NCI-H2081 (cell line): ENCODE measurements around the gene OVAAL.
A peak's percentile ranks its signal among the peaks of the same experiment; 100 is the strongest.

Experiments used
- DNase-seq, 2 experiments: peaks; one replicate each; lab custom pipeline; 2025; lab: John Stamatoyannopoulos, UW

Gene OVAAL

DNA sequence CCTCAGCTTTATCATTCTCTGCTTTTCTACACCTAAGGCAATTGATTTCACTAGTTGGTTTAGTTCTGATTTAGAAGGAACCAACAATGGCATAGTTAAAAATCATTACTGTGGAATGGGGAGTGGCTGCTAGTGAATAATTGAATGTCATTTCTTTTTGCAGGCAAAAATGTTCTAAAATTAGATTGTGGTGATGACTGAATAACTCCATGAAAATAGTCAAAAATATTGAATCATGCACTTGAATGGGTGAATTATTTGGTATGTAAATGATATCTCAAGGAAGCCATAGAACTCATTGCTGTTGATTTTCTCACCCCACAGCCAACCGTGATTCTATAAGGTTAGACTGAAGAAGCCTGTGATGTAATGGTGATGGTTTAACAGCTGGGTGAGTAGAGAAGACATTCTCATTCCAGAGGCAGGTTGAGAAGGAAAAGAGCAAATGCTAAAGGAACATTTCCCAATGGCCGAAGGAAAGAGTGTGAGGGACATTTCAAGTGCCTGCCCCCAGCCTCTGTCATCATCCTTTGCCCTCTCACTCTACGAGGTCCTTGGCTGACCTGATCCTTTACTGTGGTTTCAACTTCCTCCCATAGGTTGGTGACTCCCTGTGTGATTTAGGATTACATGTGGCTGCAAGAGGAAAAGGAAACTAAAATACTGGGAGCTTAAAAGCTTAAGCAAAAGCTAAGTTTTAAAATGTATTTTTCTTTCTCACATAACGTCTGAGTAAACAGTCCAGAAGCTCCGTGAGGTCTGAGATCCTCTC is 12.5 kb downstream of the OVAAL start:
- no peak for DNase-seq

DNA sequence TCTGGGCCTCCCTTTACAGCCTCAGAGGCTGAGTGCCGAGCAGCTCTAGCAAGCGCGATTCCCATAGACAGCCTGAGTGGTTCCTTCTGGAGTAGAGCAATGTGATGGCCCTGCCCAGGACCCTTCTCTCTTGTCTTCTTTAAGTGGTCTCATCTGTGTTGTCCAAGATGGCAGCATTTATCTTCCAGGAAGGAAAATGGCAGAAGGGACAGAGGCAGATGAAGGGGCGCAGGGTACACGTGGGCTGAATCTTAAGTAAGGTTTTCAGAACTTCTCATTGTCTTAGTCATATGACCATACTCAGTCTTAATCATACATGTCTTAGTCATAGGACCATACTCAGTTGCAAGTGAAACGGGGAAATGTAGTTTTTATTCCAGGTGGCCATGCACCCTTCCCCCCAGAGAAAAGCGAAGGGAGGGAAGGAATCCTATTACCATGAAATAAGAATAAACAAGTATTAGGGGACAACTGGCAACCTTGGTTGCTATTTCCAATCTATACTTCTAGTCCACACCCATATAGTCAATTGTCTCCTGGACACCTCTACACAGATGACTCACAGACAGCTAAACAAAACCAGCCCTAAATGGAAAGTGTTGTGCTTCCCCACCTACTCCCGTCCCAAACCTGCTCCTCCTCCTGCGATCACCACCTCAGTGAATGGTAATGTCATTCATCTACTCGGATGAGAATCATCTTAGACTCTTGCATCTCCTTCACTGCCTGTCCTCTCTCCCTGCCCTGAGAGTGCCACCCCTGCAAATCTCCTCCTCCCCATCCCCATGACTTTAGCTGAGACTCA is 13.3 kb downstream of the OVAAL start:
- DNase-seq: no peak

DNA sequence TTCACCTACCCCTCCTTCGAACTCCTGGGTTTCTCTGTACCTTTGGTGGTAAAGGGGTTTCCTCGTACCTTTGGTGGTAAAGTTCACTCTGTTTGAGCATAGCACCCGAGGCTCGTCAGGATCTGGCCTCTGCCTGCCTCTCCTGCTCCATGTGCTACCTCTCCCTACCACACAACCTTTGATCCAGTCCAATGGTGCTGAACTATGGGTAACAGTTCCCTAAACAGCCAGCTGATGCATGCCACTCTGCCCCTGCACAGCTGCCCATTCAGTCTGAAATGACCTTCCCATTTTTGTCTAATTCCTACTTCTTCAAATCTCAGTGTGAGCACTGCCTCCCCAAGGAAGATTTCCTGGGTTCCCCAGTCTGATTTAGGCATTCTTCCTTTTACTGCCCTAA is 14.0 kb downstream of the OVAAL start:
- DNase-seq: no peak

DNA sequence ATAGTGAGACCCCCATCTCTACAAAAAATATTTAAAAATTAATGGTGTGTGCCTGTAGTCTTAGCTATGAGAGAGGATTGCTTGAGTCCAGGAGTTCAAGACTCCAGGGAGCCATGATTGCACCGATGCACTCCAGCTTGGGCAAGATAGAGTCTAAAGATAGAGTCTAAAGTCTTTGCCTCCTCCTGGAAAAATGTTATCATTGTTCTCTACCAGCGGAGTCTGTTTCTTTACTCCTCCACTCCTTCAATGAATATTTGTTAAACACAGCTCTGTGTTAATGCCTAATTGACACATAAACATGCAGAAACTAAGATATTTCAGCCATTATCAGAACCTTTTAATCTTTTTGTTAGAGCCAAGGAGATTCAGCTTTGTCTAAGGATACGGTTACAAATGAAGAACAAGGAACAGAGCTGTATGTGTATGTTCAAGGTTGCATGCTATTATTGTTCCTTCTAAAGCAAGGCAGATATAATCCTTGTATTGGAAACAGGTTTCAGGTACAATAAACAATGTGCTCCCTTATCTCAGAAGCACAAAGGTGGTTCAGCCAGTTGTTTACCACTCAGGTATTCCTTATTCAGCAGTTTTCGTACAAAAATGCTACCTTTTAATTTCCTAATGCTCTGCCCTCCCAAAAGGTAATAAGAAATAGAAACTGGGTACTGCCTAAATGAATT is 15.4 kb downstream of the OVAAL start:
- DNase-seq: no peak

- no peak for DNase-seq
Measured at GRCh38 chr1:180577361-180577760, 18.6 kb downstream of the OVAAL start.

GRCh38 chr1:180579961-180580611 is 21.3 kb downstream of the OVAAL start:
- DNase-seq: peak in 1 of 2 experiments; percentile 19

DNA sequence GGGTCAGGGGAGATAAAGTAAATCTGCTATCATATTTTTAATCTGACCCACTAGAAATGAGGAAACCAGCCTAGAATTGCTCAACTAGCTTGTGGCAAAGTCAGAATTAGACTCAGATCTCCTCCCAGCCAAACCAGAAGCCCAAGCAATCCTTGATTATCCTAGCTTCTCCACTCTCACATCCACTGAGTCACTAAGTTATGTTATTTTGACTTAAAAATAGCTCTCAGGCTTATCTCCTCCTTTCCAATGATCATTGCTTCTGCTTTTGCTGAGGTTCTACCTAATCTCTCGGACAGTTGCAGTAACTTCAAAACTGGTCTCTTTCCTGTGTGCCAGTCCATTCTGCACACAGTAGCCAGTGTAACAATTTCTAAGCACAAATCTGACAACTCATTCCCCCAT is 22.9 kb downstream of the OVAAL start:
- DNase-seq: no peak

DNA sequence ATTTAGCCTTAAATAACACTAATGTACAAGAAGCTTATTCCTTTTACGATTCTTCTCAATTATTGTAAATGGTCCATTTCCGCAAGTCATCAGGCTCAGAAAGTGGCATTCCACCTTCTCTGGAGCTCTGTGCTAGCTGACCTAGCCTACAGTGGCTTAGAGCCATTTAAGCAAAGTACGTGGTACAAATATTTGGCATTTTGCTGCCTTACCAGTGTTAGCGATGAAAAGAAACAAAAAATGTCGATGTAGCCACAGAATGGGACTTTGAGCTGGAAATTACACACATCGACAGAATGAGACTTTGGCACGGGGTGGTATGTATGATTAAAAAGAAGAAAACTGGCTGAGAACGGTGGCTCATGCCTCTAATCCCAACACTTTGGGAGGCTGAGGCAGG is 26.1 kb downstream of the OVAAL start:
- no peak for DNase-seq

- DNase-seq: no peak
Measured at GRCh38 chr1:180585994-180586359, 27.2 kb downstream of the OVAAL start.

DNA sequence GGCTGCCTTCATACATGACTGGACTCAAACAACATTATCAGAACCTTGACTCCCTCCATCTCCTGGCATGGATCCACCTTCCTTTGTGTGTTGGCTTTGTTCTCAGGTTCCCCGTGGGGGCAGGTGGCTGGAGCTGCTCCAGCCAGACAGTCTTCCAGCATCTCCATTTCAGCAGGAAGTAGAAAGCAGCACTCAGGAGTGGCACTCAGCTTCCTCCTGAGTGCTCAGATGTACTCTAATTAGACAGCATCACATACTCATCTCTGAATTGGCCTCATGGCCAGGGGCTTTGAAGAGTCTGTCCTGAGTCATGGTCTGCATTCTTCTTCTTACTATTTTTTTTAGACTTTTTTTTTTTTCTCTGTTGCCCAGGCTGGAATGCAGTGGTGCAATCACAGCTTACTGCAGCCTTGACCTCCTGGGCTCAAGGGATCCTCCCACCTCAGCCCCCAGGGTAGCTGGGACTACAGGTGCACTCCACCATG is 27.9 kb downstream of the OVAAL start:
- peak; percentile 64 to 92 for DNase-seq

DNA sequence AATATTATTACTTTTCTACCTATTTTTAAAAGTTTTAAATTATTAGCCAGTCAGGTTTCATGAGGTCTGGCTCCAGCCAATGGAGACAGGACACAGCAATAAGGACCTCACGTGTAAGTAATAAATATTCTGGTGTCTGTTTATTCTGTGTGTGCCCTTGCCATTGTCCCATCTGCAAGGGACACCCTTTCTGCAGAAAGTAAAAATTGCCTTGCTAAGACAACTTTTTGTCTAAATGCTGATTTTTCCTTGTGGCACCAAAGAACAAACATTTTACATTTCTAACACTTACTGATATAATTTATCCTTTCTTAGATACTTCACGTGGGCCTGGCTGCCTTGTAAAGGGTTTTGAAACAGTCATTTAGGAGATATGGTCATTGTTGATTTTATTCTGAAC is 29.4 kb downstream of the OVAAL start:
- no peak for DNase-seq

- DNase-seq: no peak
Measured at GRCh38 chr1:180590889-180591288, 32.1 kb downstream of the OVAAL start.

- DNase-seq: no peak
Measured at GRCh38 chr1:180593382-180593781, 34.6 kb downstream of the OVAAL start.

DNA sequence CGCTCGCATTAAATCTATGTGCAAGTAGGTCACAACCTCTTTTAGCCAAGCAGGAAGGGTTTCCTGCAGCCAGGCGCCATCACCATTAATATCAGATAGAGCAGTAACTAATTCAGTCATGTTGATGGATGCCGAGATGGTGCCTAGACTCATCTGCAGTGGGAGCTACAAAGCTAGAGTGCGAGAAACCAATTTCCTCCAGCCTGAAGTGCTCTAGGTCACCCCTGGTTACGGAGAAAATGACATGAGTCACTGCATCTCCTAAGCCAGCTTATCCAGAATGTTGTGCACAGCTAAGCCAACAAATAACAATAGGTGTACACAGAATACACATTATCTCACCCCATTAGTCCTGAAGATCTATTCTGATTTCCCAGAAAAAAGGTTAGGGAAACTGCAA is 36.0 kb downstream of the OVAAL start:
- DNase-seq: peak in 1 of 2 experiments; percentile 16

DNA sequence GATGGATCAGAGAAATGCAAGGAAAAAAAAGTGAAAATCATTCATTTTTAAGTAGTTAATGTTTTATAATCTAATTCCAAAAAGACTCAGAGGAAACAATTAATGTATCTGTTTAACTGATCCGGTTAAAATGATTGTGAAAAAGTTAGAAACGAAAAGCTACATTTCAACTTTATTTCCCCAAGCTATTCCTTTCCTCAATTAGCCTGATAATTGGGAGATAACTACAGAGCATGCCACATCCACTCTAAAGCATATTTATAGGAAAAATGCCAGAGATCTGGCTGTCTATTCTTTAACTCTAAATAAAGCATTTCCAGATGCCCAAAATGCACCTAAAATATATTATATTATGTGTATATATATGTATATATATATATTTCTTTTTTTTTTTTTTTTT is 37.2 kb downstream of the OVAAL start:
- DNase-seq: no peak

DNA sequence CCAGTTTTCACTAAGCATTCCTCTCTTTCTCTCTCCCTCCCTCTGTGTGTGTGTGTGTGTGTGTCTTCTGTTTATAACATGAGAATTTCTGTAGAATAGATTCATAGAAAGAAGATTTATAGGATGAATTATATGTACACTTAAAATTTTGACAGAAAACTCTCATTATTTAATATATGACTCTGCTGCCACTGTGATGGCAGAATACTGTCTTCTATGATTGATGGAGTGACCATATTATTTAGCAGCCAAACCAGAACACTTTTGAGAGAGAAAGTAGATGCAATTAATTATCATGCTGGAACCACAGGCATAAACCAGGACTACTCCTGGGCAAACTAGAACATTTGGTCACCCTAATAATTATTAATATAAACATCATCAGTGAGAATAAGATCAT is 38.8 kb downstream of the OVAAL start:
- no peak for DNase-seq

DNA sequence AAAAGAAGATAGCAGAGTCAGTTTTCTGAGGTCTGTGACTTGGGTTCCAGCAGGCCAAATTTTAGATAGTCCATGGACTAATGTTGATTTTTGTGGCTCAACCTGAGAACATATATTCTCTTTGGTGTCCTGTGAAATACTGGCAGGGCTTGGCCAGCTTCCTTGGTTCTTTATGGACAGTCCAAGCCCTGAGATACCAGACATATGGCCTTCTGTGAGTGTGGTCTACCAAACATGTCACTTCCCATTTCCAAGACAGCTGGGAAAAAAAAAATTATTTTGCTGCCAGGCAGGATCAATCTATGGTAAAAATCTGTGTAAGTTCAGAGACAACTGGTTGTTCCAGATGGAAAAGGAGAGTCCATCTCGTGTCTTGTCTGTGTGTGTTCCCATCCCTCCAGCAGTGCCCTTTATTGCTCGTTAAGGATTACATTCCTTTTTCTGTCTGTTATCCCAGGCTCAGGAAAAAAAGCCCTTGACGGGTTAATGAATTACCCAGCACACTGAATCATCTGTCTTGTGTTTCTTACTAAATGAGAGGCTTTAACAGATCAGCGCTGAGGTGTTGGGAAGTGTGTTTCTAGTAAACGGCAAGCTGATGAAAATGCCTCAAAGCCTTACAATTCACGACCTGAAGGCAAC is 39.7 kb downstream of the OVAAL start:
- no peak for DNase-seq

GRCh38 chr1:180600343-180600742 is 41.6 kb downstream of the OVAAL start:
- DNase-seq: no peak

- DNase-seq: no peak
Measured at GRCh38 chr1:180601512-180601911, 42.7 kb downstream of the OVAAL start.

GRCh38 chr1:180603223-180603849 is 44.6 kb downstream of the OVAAL start:
- no peak for DNase-seq

- no peak for DNase-seq
Measured at GRCh38 chr1:180603850-180604226, 45.1 kb downstream of the OVAAL start.
